GM21825 (cell line): ENCODE results near the gene ICAM2.
"Not testable (repeated sequence)": the region's sequence is repeated elsewhere in the genome, so short reads cannot be mapped to it uniquely, and the experiment has no call there.

Experiments used
- ATAC-seq: cut with Tn5 transposase; IDR thresholded peaks from one replicate; pipeline ENCODE4 v1.9.1; 2021; ENCODE audit warnings: mild to moderate bottlenecking, moderate library complexity; ENCODE audit not compliant: unreplicated experiment

ICAM2 gene

DNA sequence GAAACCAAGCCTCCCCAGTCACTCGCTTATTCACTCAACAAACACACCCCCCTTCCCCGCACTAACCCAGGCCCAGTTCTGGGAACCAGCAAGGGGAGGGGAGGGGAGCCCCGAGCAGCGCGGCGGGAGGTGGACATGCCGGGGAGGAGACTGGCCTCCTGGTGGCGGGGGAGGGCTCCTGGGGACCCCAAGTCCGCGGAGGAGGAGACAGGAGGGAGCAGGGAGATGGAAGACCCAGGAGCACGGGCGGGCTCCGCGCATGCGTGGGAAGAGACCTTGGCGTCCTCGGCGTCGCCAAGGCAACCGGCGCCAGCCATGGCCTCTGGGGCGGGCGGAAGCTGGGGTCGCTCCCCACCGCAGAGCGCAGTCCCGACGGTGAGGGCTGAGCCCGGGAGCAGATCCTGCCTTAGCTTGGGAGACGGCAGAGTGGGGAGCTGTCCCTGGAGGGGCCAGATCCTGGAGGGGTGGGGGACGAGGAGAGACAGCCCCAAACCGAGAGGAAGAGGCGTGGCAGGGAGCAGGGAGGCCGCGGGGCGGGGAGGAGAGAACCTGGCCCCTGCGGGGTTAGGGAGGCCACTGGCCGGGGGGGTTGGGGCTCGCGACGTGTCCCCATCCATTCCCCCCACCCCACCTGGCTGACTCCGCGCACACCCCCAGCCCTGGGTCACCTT lies 22.2 kb downstream of the ICAM2 start, which contains the start of gene PRR29:
Gene PRR29, plus strand, starts transcription at position 302 of the 671 bp plus-strand sequence. Its CDS starts 14 bp downstream, at position 316.
- peak; percentile 59 for ATAC-seq

DNA sequence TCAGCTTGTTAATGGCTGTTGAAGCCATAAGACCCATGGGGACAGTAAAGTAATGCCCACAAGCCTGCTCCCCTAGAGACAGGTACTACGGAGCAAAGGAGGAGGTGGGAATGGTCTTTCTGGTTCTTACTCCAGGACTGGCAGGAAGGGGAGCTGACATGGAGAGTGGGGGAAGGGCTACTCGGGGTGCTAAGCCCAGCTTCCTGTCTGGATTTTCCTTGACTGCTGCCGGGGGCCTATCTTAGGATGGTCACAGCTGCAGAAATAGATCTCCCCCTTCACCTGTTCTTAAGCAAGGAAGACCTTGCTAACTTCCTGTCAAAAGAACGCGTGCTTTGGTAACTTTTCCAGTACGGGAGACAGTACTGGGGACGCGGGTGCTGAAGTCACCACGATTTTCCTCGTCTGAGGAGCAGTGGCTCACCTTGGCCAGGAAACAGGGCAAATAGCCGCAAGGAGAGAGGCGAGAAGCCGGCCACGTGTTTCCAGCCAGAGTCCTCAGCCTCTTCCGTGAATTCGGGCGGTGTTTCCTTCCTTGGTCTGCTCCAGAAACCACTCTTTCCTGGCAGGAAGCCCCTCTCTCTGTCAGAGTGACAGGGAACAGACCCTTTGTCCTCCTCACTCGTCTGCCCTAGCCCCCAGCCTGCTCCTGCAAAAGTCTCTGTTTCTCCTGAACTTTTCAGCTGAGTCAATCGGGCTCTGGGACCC lies 22.9 kb downstream of the ICAM2 start:
- no peak for ATAC-seq

DNA sequence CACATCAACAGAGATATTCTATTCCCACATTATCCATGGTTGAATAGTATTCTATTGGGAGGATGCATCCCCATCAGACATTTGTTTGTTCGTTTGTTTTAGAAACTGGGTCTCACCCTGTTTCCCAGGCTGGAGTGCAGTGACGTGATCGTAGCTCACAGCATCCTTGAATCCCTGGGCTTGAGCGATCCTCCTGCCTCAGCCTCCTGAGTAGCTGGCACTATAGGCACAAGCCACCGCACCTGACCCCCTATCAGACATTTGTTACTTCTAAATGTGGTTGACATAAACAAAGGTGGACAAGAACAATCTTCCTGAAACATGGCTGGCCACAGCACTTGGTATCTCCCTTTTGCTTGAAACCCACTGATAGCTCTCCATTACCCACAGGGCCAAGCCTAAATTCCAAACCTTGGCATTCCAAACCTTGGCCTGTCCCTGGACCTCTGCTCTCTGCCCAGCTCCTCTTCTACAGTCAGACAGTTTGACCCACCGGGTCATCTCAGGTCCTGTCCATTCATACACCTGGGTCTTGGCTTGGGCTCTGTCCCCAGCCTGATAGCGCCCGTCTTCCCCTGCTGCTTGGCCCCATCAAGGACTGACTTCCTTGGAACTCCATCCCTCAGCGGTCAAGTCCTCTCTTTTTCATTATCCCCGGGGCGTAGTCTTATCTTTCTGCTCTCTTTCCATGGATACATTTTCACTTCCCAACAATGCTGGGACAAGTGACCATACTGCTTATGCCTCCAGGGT lies 23.8 kb downstream of the ICAM2 start:
- no peak for ATAC-seq

DNA sequence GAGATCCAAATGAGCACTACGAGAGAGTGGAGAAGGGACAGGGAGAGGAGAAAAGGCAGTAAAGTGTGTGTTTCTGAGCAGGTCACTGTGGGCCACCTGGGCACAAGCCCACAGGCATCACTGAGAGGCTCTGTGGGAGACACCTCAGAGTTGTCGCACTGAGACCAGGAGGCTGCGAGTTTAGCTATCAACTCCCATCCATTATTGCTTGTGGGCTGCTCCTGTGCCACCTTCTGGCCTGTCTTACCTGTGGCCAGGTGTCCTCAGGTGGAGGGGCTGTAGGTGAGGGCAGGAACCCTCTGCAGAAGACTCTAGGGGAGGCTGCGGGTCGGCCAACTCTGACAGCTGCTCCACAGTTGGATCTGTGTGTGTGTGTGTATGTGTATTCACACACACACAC lies 24.8 kb downstream of the ICAM2 start:
- ATAC-seq = no peak

DNA sequence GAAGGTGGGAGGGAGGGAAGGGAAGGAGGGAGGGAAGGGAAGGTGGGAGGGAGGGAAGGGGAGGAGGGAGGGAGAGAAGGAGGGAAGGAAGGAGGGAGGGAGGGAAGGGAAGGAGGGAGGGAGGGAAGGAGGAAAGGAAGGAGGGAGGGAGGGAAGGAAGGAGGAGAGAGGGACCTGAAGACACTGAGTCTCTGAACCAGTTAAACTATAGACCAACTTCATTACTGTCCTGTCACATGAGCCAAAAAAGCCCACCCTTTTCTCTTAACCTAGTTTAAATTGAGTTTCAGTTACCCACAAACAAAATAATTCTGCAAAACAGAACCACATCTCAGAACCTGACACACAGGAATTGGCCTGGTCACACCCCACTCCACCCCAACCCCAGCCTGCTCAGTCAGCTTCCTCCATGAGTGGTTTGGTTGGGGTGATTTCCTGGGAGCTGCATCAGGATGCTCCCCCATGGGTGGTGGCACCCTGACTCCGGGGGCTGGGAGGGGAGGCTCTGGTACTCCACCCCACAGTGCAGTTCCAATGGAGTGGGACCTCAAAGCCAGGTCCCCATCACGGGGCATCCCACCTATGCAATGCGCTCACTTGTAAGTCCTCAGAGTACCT lies 27.0 kb downstream of the ICAM2 start:
- no peak for ATAC-seq

DNA sequence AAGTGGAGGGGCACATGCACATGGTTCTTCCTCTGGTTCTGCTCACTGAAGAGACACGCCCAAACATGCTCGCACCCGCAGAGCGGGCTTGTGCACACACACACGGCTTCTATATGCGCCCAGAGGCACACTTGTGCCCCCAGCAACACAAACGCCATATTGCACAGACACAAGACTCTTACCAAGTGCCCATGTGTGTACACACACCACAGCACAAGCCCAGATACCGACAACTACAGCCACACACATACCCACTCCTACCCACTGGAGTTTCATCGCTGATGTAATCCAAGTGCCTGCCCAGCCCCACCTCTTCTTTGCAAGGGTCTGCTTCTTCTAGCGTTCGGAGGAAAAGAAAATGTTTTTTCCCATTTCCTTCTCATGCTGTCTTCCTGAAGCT lies 28.8 kb downstream of the ICAM2 start:
- no peak for ATAC-seq

DNA sequence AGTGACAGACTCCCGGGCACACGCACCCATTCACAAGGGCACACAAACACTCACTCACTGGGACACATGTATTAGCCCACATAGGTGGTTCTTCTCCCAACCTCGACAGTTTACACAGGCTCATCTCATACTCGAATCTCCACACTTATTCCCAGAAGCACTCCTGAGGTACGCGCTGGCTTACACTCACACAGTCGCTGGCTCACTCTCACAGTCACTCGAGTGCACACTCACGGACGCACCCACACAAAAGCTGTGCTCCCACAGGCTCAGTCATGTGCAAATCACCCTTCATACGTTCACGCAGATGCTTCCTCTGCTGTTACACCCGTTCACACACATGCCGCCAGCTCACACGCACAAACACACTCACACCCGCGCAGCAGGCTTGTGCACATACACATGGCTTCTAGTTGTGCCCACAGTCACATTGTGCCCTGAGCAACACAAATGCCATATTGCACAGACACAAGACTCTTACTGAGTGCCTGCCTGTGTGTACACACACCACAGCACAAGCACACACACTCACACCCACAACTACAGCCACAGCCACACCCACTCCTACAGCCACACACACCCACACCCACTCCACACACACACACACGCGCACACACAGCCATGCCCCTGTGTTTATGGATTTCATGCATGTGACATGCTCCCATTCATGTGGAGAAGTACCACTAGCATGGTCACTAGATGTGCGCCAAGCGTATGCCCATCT lies 30.6 kb downstream of the ICAM2 start:
- no peak for ATAC-seq

DNA sequence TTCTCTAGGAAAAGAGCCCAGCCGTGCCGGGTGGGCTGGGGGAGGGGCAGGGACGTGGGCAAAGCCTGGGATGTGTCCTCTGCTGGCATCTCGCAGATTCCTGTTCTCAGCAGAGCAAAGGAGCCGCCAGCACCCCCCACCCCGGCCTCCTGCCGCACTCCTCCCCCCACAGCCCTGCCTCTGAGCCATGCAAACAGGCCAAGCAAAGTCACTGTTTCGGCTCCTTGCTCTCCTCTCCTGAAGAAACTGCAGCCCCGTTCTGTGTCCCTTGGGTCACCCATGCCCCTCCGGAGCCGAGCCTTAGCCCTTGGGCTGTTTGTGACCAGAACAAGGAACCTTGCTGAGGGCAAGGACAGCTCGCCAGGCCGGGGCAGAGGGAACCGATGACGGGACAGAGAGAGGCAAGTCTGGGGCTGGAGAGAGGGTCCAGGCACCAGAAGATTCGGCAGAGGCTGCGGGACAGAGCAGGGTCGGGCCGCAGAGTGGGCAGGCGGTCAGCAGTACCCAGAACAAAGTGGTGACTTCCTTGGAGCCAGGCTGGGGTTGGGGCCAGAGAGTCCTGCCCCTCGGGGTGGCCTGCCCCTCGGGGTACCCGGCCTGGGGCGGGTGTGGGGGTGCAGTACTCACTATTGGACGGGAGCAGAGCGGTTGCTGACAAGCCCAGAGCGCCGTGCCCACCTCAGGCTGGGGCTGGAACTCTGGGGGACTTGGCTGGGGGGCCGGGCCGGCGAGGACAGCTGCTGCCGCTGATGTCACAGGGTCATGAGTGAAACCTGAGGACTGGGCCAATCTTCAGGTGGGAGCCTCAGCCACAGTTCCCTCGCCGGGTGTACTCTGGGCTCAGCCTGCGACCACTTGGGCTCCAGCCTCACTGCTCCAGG lies 31.5 kb downstream of the ICAM2 start:
- no peak for ATAC-seq

DNA sequence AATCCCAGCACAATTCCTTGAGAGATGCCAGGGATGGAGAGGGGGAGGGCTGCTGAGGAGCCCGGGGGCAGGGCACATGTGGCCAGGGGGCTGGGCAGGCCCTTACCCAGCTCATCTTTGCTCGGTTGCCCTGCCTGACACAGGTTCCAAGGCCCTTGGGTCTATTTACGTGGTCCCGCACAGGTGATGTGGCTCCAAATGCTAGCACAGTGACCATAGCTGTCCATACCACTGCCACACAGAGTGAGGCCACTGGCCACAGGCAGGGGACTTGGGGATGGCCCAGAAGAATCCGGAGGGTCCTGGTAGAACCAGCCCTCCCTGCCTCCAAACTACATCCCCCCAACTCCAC lies 32.3 kb downstream of the ICAM2 start:
- ATAC-seq = no peak

DNA sequence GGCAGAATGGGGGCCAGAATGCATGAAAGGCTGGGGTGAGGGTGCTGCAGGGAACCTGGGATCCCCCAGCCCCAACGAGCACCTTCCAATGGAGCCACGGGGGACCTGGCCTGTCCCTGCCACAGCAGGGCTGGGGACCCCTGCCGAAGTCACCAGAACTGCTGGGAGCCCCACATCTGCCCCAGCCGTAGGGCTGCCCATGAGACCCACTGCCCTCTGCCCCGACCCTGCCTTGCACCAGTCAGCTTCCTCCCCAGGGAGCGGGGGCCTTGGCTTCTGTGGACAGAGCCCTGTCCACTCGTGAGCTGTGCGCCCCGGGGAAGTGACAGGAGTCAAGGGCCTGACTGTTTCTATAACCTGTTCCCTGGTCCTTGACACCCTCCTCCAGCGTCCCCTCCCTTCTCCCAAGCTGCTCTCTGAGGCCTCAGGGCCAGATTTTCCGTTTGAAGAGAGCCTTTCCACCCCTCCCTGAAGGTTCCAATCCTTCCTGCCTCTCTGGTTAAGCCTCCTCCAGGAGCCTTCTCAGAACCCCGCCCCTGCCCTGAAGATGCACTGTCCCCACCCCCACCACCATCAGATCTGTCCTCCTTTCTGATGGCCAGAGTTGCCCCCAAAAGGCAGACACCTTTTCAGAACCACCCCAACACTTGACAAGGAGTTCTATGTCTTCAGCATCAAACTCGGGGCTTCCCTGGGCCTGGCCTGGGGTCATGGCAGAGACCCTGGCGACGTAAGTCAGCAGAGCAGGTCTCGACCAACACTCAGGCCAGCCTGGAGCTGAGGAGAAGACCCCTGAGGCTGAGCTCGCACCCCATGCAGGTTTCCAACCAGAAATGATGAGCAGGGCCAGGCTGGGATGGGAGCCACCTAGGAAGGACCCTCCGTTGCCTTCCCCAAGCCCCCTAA lies 33.0 kb downstream of the ICAM2 start:
- ATAC-seq = no peak

DNA sequence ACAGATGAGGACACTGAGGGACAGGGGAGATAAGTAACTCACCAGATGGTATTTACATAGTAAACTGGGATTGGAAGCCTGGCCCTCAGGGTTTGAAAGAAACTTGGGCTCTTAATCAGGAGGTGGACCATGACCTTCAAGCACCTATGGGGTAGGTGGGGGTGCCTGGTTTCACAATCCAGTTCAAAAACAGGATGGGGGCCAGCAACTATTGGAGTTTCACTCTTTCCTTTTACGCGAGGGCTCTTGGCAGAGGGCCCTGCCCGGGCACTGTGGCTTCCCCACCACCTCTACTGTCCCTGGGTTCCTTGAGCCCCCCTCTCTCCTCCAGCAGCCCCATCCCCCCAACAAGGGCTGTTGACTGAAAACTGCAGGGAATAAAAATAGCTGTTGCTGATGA lies 33.6 kb downstream of the ICAM2 start:
- no peak for ATAC-seq

DNA sequence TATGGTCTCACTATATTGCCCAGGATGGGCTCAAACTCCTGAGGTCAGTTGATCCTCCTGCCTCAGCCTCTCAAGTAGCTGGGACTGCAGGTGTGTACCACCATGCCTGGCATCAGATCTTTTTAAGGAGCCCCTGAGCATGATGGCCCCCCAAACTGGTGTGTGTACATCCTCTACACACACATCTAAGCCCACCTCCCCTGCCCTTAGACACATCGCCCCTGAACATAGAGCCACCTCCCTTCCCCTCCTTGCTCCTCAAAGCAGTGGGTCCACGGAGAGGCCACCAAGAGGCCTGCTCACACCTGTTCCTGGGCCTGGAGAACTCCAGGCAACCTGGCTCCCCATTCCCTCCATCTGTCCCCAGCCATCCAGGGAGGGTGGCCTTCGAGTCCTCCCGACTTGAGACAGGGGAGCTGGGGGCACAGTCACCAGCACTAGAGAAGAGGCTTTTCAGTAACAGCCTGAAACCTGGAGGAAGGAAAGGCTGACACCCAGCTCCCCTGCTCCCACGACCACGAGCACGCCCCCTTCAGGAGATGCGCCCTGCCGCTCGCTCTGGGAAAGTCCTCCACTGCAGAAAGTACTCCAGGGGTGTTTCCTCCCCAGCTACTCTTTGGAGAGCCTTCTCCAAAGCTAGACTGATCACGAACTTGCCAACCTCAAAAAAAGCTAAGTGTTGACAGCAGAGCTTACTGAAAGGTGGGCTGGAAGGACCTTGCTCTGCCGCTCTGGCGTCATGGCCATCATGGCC lies 34.9 kb downstream of the ICAM2 start:
- no peak for ATAC-seq

DNA sequence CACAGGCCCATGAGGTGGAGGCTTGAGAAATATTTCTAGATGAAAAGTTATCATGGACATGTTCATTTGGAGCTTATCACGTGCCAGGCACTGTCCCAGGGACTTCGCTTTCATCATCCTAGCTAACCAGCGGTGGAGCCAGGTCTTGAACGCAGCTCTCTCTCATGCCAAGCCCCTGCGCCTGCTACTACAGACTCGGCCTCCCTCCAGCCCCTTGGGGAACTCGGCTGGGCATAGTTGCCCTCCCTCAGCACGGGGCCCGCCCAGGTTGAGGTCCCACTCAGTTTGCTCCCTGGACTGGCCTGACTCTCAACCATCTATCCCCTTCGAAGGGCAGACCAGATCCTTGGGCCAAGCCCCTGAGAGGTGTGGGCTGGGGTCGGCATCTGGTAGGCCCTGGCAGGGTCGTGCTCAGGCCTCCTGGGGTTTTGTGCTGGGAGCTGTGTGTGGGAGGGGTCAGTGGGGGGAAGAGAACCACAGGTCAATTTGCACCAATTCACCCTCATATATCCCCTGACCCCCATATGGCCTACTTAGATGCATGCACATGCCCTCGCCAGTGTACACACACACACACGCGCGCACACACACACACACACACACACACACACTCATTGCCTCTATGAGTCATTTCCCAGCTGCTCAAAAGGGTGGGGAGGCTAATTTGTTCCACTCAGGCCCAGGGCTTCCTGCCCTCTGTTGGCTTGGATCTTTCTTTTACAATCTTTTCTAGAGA lies 35.6 kb downstream of the ICAM2 start:
- no peak for ATAC-seq

DNA sequence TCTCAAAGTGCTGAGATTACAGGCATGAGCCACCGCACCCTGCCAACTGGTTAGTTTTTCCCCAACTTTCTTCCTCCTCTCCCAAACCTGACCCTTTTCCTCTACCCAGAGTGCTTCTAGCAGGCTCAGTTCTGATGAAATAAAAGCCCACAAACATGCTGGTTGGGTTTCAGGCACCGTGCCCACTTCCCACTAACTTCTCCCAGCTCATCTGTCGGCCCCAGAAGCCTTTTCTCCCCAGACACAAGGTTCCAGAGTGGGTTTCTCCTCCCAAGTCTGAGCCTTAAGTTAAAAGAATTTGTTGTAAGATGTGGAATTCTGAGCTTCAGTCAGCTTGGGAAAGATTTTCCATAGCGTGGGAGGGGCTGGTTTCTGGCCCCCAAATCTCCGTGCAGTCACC lies 36.2 kb downstream of the ICAM2 start:
- ATAC-seq = no peak

DNA sequence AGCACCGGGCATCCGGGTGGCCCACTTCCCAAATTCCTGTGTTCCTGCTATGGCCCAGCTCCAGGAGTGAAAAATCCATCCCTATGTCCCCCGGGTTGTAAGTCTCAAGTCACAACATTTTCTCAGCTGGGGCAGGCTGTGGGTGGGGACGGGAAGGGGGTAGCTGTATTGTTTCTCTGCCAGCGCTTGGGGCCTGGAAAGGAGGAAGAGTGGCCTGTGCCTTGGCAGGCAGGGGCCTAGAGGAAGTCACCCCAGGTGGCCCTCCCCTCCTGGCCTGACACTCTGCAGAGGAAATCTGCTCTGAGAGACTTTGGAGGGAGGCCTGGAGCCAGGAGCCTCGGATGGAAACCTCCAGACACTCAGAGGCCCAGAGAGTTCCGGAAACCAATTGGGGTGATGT lies 37.1 kb downstream of the ICAM2 start:
- ATAC-seq = no peak

DNA sequence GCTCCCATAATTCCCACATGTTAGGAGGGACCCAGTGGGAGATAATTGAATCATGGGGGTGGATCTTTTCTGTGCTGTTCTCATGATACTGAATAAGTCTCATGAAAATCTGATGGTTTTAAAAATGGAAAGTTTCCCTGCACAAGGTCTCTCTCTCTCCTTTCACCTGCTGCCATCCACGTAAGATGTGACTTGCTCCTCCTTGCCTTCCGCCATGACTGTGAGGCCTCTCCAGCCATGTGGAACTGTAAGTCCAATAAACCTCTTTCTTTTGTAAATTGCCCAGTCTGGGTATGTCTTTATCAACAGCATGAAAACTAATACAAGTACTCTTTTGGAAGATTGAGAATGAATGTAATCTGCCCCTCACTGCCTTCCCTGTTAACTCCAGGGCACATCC lies 37.8 kb downstream of the ICAM2 start:
- not testable (repeated sequence) for ATAC-seq
